CD14-positive monocyte (primary cell): Measurements from ENCODE around the gene PELI2. TPM values are rescaled to one million over a fixed set of nuclear protein-coding genes. Genes with fewer than 3 reads are reported as not detected.
A peak's percentile ranks its signal among the peaks of the same experiment; 100 is the strongest.

Experiments
- DNase-seq, 3 donors: peaks; one replicate each; pipeline ENCODE4 v3.0.0-alpha.2; 2011 to 2022
- H2AFZ ChIP-seq: 2 replicates; pipeline ENCODE4 v1.6.0; 2012; ENCODE audit warnings: mild to moderate bottlenecking, low read depth, low read length, inconsistent platforms; ENCODE audit not compliant: insufficient read depth, poor library complexity, severe bottlenecking
- H3K27ac ChIP-seq, 2 donors: 1 replicate in 1 of 2; 2 replicates in 1 of 2; pipeline ENCODE4 v1.5.1; 2012 to 2013; ENCODE audit warnings: low read length in 2 of 2, control low read depth in 1 of 2, inconsistent platforms in 1 of 2, low read depth in 1 of 2, mild to moderate bottlenecking in 1 of 2
- H3K27me3 ChIP-seq, 2 donors: one replicate each; pipeline versions ENCODE4 v1.6.0 to v1.6.1; 2011 to 2013; ENCODE audit warnings: low read length in 2 of 2; ENCODE audit not compliant: control insufficient read depth in 2 of 2, insufficient read depth in 2 of 2
- H3K36me3 ChIP-seq, 2 donors: replicated peaks in 1 of 2; 1 replicate in 1 of 2; 2 replicates in 1 of 2; pipeline versions ENCODE4 v1.5.1 to v1.6.1; 2012 to 2013; ENCODE audit warnings: low read length in 2 of 2, control low read depth in 1 of 2, inconsistent platforms in 1 of 2, mild to moderate bottlenecking in 1 of 2; ENCODE audit not compliant: insufficient read depth in 2 of 2, control insufficient read depth in 1 of 2
- H3K4me1 ChIP-seq, 2 donors: 1 replicate in 1 of 2; 2 replicates in 1 of 2; pipeline versions ENCODE4 v1.5.1 to v1.6.1; 2012 to 2013; ENCODE audit warnings: low read length in 2 of 2, control low read depth in 1 of 2, inconsistent platforms in 1 of 2, mild to moderate bottlenecking in 1 of 2, moderate library complexity in 1 of 2; ENCODE audit not compliant: insufficient read depth in 2 of 2, control insufficient read depth in 1 of 2
- H3K4me2 ChIP-seq: replicated peaks from 2 replicates; pipeline ENCODE3; 2012; ENCODE audit warnings: low read length, moderate library complexity, mild to moderate bottlenecking; ENCODE audit not compliant: poor library complexity, severe bottlenecking; ENCODE audit errors: extremely low read depth
- H3K4me3 ChIP-seq, 3 experiments: fragments of 200-600 bp in 1 of 3; sonication (generic) in 1 of 3; replicated peaks in 1 of 3; 1 replicate in 2 of 3; 2 replicates in 1 of 3; pipeline ENCODE4 v1.5.1; 2011 to 2013; ENCODE audit warnings: low read length in 3 of 3, mild to moderate bottlenecking in 3 of 3, control low read depth in 2 of 3, low read depth in 2 of 3, inconsistent platforms in 1 of 3, moderate library complexity in 1 of 3
- H3K79me2 ChIP-seq: 2 replicates; pipeline ENCODE4 v1.6.0; 2012; ENCODE audit warnings: mild to moderate bottlenecking, control low read depth, inconsistent platforms, low read length, moderate library complexity; ENCODE audit not compliant: insufficient read depth
- H3K9ac ChIP-seq: 2 replicates; pipeline ENCODE4 v1.6.0; 2017; ENCODE audit warnings: low read length, mild to moderate bottlenecking; ENCODE audit not compliant: insufficient read depth, poor library complexity, severe bottlenecking
- H3K9me3 ChIP-seq, 2 donors: replicated peaks in 1 of 2; 1 replicate in 1 of 2; 2 replicates in 1 of 2; pipeline versions ENCODE4 v1.5.1 to v1.6.1; 2012 to 2013; ENCODE audit warnings: low read length in 2 of 2, control low read depth in 1 of 2; ENCODE audit not compliant: control insufficient read depth in 1 of 2, insufficient read depth in 1 of 2
- H4K20me1 ChIP-seq: 2 replicates; pipeline ENCODE4 v1.6.0; 2012; ENCODE audit warnings: mild to moderate bottlenecking, low read length, control low read depth, moderate library complexity; ENCODE audit not compliant: insufficient read depth
- H3K27ac Mint-ChIP-seq, 7 donors: one replicate each; pipeline ENCODE4 v1.8.0; 2020; ENCODE audit warnings: mild to moderate bottlenecking in 7 of 7, mixed read lengths in 7 of 7, moderate library complexity in 6 of 7, inconsistent platforms in 2 of 7
- H3K27me3 Mint-ChIP-seq, 3 donors: one replicate each; pipeline ENCODE4 v1.8.0; 2021 to 2022; ENCODE audit warnings: low read depth in 3 of 3, mild to moderate bottlenecking in 3 of 3, mixed read lengths in 3 of 3, moderate library complexity in 3 of 3, inconsistent platforms in 1 of 3
- H3K36me3 Mint-ChIP-seq, 2 donors: one replicate each; pipeline ENCODE4 v1.8.0; 2020; ENCODE audit warnings: mixed read lengths in 2 of 2, inconsistent platforms in 1 of 2, mild to moderate bottlenecking in 1 of 2
- H3K4me1 Mint-ChIP-seq: one replicate; pipeline ENCODE4 v1.8.0; 2020; ENCODE audit warnings: mild to moderate bottlenecking, mixed read lengths
- H3K4me3 Mint-ChIP-seq, 2 donors: one replicate each; pipeline ENCODE4 v1.8.0; 2020; ENCODE audit warnings: mild to moderate bottlenecking in 2 of 2, mixed read lengths in 2 of 2, moderate library complexity in 1 of 2
- H3K9me3 Mint-ChIP-seq, 7 donors: one replicate each; pipeline ENCODE4 v1.8.0; 2020 to 2022; ENCODE audit warnings: mixed read lengths in 7 of 7, mild to moderate bottlenecking in 6 of 7, moderate library complexity in 6 of 7, inconsistent platforms in 2 of 7
- WGBS: methylation state at CpG from one replicate; pipeline ENCODE4 v1.1.5; 2013; ENCODE audit warnings: missing lambda C conversion rate; ENCODE audit not compliant: insufficient coverage; 5-methylcytosine and 5-hydroxymethylcytosine counted together
- intact Hi-C, 2 donors: fragments of 100-400 bp; cut with micrococcal nuclease; formaldehyde crosslinking; loops; one replicate each; pipeline versions ENCODE4 v1.15.0 to v1.15.1; 2023
- polyA plus RNA-seq, 3 donors: library from polyadenylated mRNA; depleted of rRNA in 1 of 3; unstranded in 2 of 3; stranded (reverse) in 1 of 3; fragments of 300-500 nt in 2 of 3; fragments of >200 nt in 1 of 3; fragmentation: Illumina TruSeq in 2 of 3; gene quantifications; 1 replicate in 2 of 3; 2 replicates in 1 of 3; pipeline ENCODE4 v1.2.3, GENCODE V29; 2012 to 2021
- TF ChIP-seq, protein P1 (sequence below): fragments of 200-600 bp; IDR thresholded peaks from one replicate; pipeline ENCODE4 v1.8.0; 2022; ENCODE audit warnings: antibody characterized with exemption, mild to moderate bottlenecking

PELI2 gene
- polyA plus RNA-seq, 3 donors: 10.1 to 35.8 (median 12.5) TPM

GRCh38 chr14:56154321-56154720 is 36.1 kb downstream of the PELI2 start:
- TF ChIP-seq, protein P1, sequence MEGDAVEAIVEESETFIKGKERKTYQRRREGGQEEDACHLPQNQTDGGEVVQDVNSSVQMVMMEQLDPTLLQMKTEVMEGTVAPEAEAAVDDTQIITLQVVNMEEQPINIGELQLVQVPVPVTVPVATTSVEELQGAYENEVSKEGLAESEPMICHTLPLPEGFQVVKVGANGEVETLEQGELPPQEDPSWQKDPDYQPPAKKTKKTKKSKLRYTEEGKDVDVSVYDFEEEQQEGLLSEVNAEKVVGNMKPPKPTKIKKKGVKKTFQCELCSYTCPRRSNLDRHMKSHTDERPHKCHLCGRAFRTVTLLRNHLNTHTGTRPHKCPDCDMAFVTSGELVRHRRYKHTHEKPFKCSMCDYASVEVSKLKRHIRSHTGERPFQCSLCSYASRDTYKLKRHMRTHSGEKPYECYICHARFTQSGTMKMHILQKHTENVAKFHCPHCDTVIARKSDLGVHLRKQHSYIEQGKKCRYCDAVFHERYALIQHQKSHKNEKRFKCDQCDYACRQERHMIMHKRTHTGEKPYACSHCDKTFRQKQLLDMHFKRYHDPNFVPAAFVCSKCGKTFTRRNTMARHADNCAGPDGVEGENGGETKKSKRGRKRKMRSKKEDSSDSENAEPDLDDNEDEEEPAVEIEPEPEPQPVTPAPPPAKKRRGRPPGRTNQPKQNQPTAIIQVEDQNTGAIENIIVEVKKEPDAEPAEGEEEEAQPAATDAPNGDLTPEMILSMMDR: no peak
- Mint-ChIP-seq H3K27ac (peak overlapping the region in 1 of 7 donors; percentile 3), H3K27me3 (peaks cover 0 to 1% (median 0%) of the 10 kb centered on the region in 3 donors), H3K4me1 (peaks cover 16% of the 10 kb centered on the region), H3K4me3 (no peak overlapping the region), H3K9me3 (peaks cover 0 to 9% (median 2%) of the 10 kb centered on the region in 7 donors), H3K36me3 (peaks cover 0 to 3% of the 10 kb centered on the region in 2 donors)
- Histone ChIP-seq H3K4me2 (no peak overlapping the region), H3K9ac (no peak overlapping the region), H3K36me3 (no peaks in the 10 kb centered on the region), H3K27ac (no peak overlapping the region), H3K9me3 (no peaks in the 10 kb centered on the region), H3K4me1 (peaks cover 6 to 9% of the 10 kb centered on the region in 2 donors), H3K27me3 (no peaks in the 10 kb centered on the region), H3K4me3 (no peak overlapping the region), H4K20me1 (peaks cover 100% of the 10 kb centered on the region), H3K79me2 (peaks cover 100% of the 10 kb centered on the region), H2AFZ (no peak overlapping the region)
- intact Hi-C loops: no loop called here
- DNase-seq: no peak
- WGBS: 75% methylated on average over 3 of the region's 5 CpGs

GRCh38 chr14:56156096-56156495 is 37.9 kb downstream of the PELI2 start:
- H3K79me2 ChIP-seq: peaks cover 100% of the 10 kb centered on the region
- peaks cover 100% of the 10 kb centered on the region for H4K20me1 ChIP-seq
- H3K4me3 ChIP-seq: no peak overlapping the region
- H3K27me3 ChIP-seq: no peaks in the 10 kb centered on the region
- peaks cover 0 to 3% of the 10 kb centered on the region in 2 donors for H3K36me3 Mint-ChIP-seq
- TF ChIP-seq, protein P1: no peak
- H3K9me3 ChIP-seq: no peaks in the 10 kb centered on the region
- no peak overlapping the region for H3K4me3 Mint-ChIP-seq
- H3K4me1 Mint-ChIP-seq: peaks cover 10% of the 10 kb centered on the region
- DNase-seq: no peak
- H3K27ac Mint-ChIP-seq: no peak overlapping the region
- H3K9me3 Mint-ChIP-seq: peaks cover 0 to 9% (median 2%) of the 10 kb centered on the region in 7 donors
- no peak overlapping the region for H3K4me2 ChIP-seq
- no peaks in the 10 kb centered on the region for H3K36me3 ChIP-seq
- intact Hi-C loops: no loop called here
- peaks cover 0 to 1% (median 0%) of the 10 kb centered on the region in 3 donors for H3K27me3 Mint-ChIP-seq
- H3K27ac ChIP-seq: no peak overlapping the region
- no peak overlapping the region for H2AFZ ChIP-seq
- H3K4me1 ChIP-seq: no peaks in the 10 kb centered on the region
- no peak overlapping the region for H3K9ac ChIP-seq
